Psoas muscle (tissue), 8 donors: ENCODE results near the gene CD300C. TPM values are rescaled to one million over a fixed set of nuclear protein-coding genes. Genes with fewer than 3 reads are reported as not detected.

Source experiments
- ATAC-seq, 4 donors: fragments of 200-7000 bp; cut with Tn5 transposase; one replicate each; pipeline ENCODE4 v1.9.1; 2020; ENCODE audit warnings: moderate library complexity in 3 of 4, mild to moderate bottlenecking in 2 of 4
- DNase-seq, 2 donors: peaks; one replicate each; pipeline ENCODE4 v3.0.0-alpha.2; 2020
- H3K27ac ChIP-seq: fragments of 200-600 bp; one replicate; pipeline ENCODE4 v1.8.0; 2022
- H3K27me3 ChIP-seq, 3 donors: fragments of 200-600 bp in 1 of 3; one replicate each; pipeline versions ENCODE4 v1.6.1 to v1.8.0; 2013 to 2022; ENCODE audit warnings: low read length in 2 of 3, mild to moderate bottlenecking in 2 of 3, moderate library complexity in 1 of 3; ENCODE audit not compliant: insufficient read depth in 3 of 3
- H3K36me3 ChIP-seq, 2 donors: fragments of 200-600 bp in 1 of 2; one replicate each; pipeline versions ENCODE4 v1.6.1 to v1.8.0; 2013 to 2022; ENCODE audit warnings: low read depth in 1 of 2, mild to moderate bottlenecking in 1 of 2, moderate library complexity in 1 of 2; ENCODE audit not compliant: insufficient read depth in 1 of 2
- H3K4me1 ChIP-seq: fragments of 200-600 bp; one replicate; pipeline ENCODE4 v1.8.0; 2022
- H3K4me3 ChIP-seq: fragments of 200-600 bp; one replicate; pipeline ENCODE4 v1.8.0; 2022; ENCODE audit warnings: mild to moderate bottlenecking
- H3K9me3 ChIP-seq: fragments of 200-600 bp; one replicate; pipeline ENCODE4 v1.8.0; 2022
- CTCF ChIP-seq: fragments of 200-600 bp; IDR thresholded peaks from one replicate; pipeline ENCODE4 v1.8.0; 2022; ENCODE audit warnings: antibody characterized with exemption
- WGBS, 3 donors: extraction: QIAGEN DNeasy Blood & Tissue Kit; methylation state at CpG; one replicate each; pipeline versions ENCODE4 v1.1.6 to v1.1.7; 2013; 5-methylcytosine and 5-hydroxymethylcytosine counted together
- intact Hi-C, 2 donors: fragments of 100-400 bp; cut with DNase I; formaldehyde crosslinking; loops; one replicate each; pipeline versions ENCODE4 v1.11.0 to v1.14.2; 2022
- polyA plus RNA-seq, 3 donors: library from polyadenylated mRNA; stranded (reverse); fragments of 200-250 nt; gene quantifications; one replicate each; pipeline ENCODE4 v1.2.3, GENCODE V29; 2013
- total RNA-seq, 4 donors: library from RNA; stranded (reverse); fragmentation: NEBNext Ultra II Directional in 2 of 4; extraction: Animal tissue kit (Norgen Biotek cat#: 25700) in 2 of 4; gene quantifications; one replicate each; pipeline versions ENCODE4 v1.2.1 to v1.2.4, GENCODE V29; 2021 to 2023
- donor health status: healthy with polysubstance abuse.
- donor health status: DM: no; HTN: no; CAD: no; lungs with moderate emphysema.
- donor health status: Bipolar disorder and iron deficiency.
- donor health status: healthy.
- donor health status: DM: yes; HTN: yes; CAD: no.
- donor health status: DM: no; HTN: no; CAD: no.
- donor health status: DM: no; HTN: no; CAD: no.
- donor health status: DM: yes; HTN: yes; CAD: no.

Gene CD300C
- total and polyA plus RNA-seq, 7 donors, result 0.03 to 0.44 (median 0.32) TPM

- TF ChIP-seq CTCF, result peak; percentile 95
Observed at GRCh38 chr17:74493331-74493833, 52.5 kb downstream of the CD300C start.

GRCh38 chr17:74491626-74492025, 54.3 kb downstream of the CD300C start:
- Histone ChIP-seq H3K36me3 (no peaks in the 10 kb centered on the region), H3K27ac (no peak overlapping the region), H3K4me3 (no peak overlapping the region), H3K9me3 (no peaks in the 10 kb centered on the region), H3K27me3 (no peaks in the 10 kb centered on the region), H3K4me1 (peaks cover 14% of the 10 kb centered on the region)
- DNase-seq (no peak), ATAC-seq (peak in 1 of 4 donors; percentile 16)
- TF ChIP-seq CTCF, result no peak
- 61 to 84% (median 63%) methylated on average over 7 of the region's 7 CpGs for WGBS, 3 donors
- intact Hi-C loops, result loop anchor here (1.0 to 5.0 kb wide), 4 partner anchors 34 to 189 kb away; partner anchors contain the start of gene GPR142 (in 1 of the 2)

More at GRCh38 chr17:74493331-74493833, 52.5 kb downstream of the CD300C start:
- Histone ChIP-seq H3K27me3 (no peaks in the 10 kb centered on the region), H3K9me3 (no peaks in the 10 kb centered on the region), H3K36me3 (no peaks in the 10 kb centered on the region), H3K4me3 (no peak overlapping the region), H3K27ac (peak overlapping the region; percentile 4), H3K4me1 (peaks cover 14% of the 10 kb centered on the region)
- intact Hi-C loops, result loop anchor here (1.0 to 5.0 kb wide), 4 partner anchors 36 to 191 kb away; partner anchors contain the start of gene GPR142 (in 1 of the 2)
- 30 to 36% (median 33%) methylated on average over 11 of the region's 11 CpGs for WGBS, 3 donors
- DNase-seq (peak; percentile 61 to 81), ATAC-seq (peak; percentile 89 to 98 (median 96))

Other genes with a start within 250 kb of the CD300C start
- under 1 TPM; 0.17 to 0.44 (median 0.29) TPM for gene KIF19, start 219.9 kb downstream of the CD300C start, total RNA-seq
- gene KIF19, start 219.9 kb downstream of the CD300C start, polyA plus RNA-seq, result under 1 TPM; 0.13 to 0.30 (median 0.27) TPM
- gene BTBD17, start 184.2 kb downstream of the CD300C start, total RNA-seq, result not detected
- gene BTBD17, start 184.2 kb downstream of the CD300C start, polyA plus RNA-seq, result not detected
- gene GPR142, start 178.6 kb downstream of the CD300C start, total RNA-seq, result not detected
- gene GPR142, start 178.6 kb downstream of the CD300C start, polyA plus RNA-seq, result not detected
- gene GPRC5C, start 114.0 kb downstream of the CD300C start, total RNA-seq, result 100 to 1,000 TPM in 2 of 4 donors, 10 to 100 TPM in 2; 57.0 to 123 (median 97.7) TPM
- 10 to 100 TPM; 42.9 to 47.7 (median 44.8) TPM for gene GPRC5C, start 114.0 kb downstream of the CD300C start, polyA plus RNA-seq
- gene CD300A, start 79.5 kb downstream of the CD300C start, total RNA-seq, result 1 to 10 TPM in 2 of 4 donors, under 1 TPM in 2; 0.54 to 2.4 (median 1.2) TPM
- gene CD300A, start 79.5 kb downstream of the CD300C start, polyA plus RNA-seq, result under 1 TPM; 0.29 to 0.69 (median 0.38) TPM
- gene CD300LB, start 14.6 kb downstream of the CD300C start, total RNA-seq, result under 1 TPM in 2 of 4 donors, not detected in 2; 0.11 to 0.15 TPM
- gene CD300LB, start 14.6 kb downstream of the CD300C start, polyA plus RNA-seq, result under 1 TPM in 2 of 3 donors, not detected in 1; 0.01 to 0.05 TPM
- gene CD300H, start 21.4 kb upstream of the CD300C start, total RNA-seq, result not detected
- gene CD300H, start 21.4 kb upstream of the CD300C start, polyA plus RNA-seq, result not detected
- not detected for gene CD300LD, start 46.2 kb upstream of the CD300C start, total RNA-seq
- not detected for gene CD300LD, start 46.2 kb upstream of the CD300C start, polyA plus RNA-seq
- under 1 TPM in 3 of 4 donors, not detected in 1; 0.21 to 0.50 (median 0.49) TPM for gene CD300E, start 77.6 kb upstream of the CD300C start, total RNA-seq
- gene CD300E, start 77.6 kb upstream of the CD300C start, polyA plus RNA-seq, result under 1 TPM; 0.09 to 0.27 (median 0.21) TPM
- gene CD300LF, start 166.8 kb upstream of the CD300C start, total RNA-seq, result under 1 TPM in 2 of 4 donors, not detected in 2; 0.32 to 0.39 TPM
- under 1 TPM in 2 of 3 donors, not detected in 1; 0.09 to 0.16 TPM for gene CD300LF, start 166.8 kb upstream of the CD300C start, polyA plus RNA-seq
- under 1 TPM; 0.62 to 0.78 (median 0.67) TPM for gene RAB37, start 191.1 kb upstream of the CD300C start, total RNA-seq
- under 1 TPM; 0.69 to 0.82 (median 0.75) TPM for gene RAB37, start 191.1 kb upstream of the CD300C start, polyA plus RNA-seq
- gene NHERF1, start 202.5 kb upstream of the CD300C start, total RNA-seq, result 10 to 100 TPM in 1 of 4 donors, 1 to 10 TPM in 3; 3.9 to 16.6 (median 4.9) TPM
- 10 to 100 TPM in 1 of 3 donors, 1 to 10 TPM in 2; 2.4 to 37.1 (median 3.1) TPM for gene NHERF1, start 202.5 kb upstream of the CD300C start, polyA plus RNA-seq
- gene NAT9, start 230.2 kb upstream of the CD300C start, total RNA-seq, result 10 to 100 TPM; 15.2 to 32.8 (median 19.9) TPM
- gene NAT9, start 230.2 kb upstream of the CD300C start, polyA plus RNA-seq, result 10 to 100 TPM; 25.8 to 52.5 (median 25.8) TPM